Measurements from ENCODE around the gene DFFB.

- no peak for TF ChIP-seq CTCF (IDR thresholded peaks at IDR 0.05; ENCODE audit: extremely low read depth in 1 of 2, insufficient read depth in 1 of 2, low read depth in 1 of 2, low read length in 2 of 2)
- no peak for TF ChIP-seq POLR2AphosphoS5 (IDR thresholded peaks at IDR 0.05; ENCODE audit: insufficient read depth, low read depth, low read length)
- TF ChIP-seq EZH2 (IDR thresholded peaks at IDR 0.05; ENCODE audit: borderline replicate concordance, low read depth, low read length, severe bottlenecking) = no peak
- TF ChIP-seq POLR2A (IDR thresholded peaks at IDR 0.05; ENCODE audit: low read depth, low read length) = no peak
- no peak for TF ChIP-seq JUN (IDR thresholded peaks at IDR 0.05; ENCODE audit: borderline replicate concordance, insufficient read depth, insufficient read length, low read depth)
Measured at GRCh38 chr1:3836421-3836820, 20.9 kb upstream of the DFFB start.
